ENCODE measurements around the gene ANKRD63. TPM values are rescaled to one million over a fixed set of nuclear protein-coding genes. Genes with fewer than 3 reads are reported as not detected.

ANKRD63 gene
- total RNA-seq, 1 experiment from 2014 or later, result 0.72 TPM

DNA sequence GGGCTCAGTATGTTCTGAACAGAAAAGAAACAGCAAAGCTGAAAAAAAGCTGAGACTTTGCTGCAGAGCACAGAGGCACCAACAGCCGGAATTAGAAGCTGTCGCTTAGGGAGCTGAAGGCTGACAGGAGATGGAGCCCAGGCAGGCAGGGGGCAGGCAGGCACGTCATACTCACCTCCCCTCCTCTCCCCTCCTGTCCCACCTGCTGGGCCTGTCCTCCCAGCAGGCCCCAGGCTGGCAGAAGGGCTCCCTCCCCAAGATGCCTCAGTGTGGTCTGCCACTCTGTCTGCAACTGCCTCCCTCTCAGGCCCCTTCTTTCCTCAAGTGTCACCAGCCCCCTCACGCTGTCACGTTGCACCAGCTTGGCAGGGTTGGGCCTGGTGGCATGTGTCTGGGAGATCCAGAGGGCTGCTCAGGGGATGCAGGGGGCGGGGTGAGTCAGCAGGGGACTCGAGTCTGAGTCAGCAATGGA is 3.2 kb upstream of the ANKRD63 start:
- intact Hi-C loops (cut with micrococcal nuclease; ENCODE audit: unreplicated experiment), result no loop called here
- ATAC-seq, result no peak
- TF ChIP-seq POLR2AphosphoS5 (IDR thresholded peaks at IDR 0.05; ENCODE audit: low read depth, low read length) (no peak), SIN3A (IDR thresholded peaks at IDR 0.05; ENCODE audit: borderline replicate concordance, insufficient read depth, low read depth, low read length) (no peak), TCF7L2 (IDR thresholded peaks at IDR 0.05; ENCODE audit: low read depth, low read length) (no peak)
- TF ChIP-seq, protein P1, sequence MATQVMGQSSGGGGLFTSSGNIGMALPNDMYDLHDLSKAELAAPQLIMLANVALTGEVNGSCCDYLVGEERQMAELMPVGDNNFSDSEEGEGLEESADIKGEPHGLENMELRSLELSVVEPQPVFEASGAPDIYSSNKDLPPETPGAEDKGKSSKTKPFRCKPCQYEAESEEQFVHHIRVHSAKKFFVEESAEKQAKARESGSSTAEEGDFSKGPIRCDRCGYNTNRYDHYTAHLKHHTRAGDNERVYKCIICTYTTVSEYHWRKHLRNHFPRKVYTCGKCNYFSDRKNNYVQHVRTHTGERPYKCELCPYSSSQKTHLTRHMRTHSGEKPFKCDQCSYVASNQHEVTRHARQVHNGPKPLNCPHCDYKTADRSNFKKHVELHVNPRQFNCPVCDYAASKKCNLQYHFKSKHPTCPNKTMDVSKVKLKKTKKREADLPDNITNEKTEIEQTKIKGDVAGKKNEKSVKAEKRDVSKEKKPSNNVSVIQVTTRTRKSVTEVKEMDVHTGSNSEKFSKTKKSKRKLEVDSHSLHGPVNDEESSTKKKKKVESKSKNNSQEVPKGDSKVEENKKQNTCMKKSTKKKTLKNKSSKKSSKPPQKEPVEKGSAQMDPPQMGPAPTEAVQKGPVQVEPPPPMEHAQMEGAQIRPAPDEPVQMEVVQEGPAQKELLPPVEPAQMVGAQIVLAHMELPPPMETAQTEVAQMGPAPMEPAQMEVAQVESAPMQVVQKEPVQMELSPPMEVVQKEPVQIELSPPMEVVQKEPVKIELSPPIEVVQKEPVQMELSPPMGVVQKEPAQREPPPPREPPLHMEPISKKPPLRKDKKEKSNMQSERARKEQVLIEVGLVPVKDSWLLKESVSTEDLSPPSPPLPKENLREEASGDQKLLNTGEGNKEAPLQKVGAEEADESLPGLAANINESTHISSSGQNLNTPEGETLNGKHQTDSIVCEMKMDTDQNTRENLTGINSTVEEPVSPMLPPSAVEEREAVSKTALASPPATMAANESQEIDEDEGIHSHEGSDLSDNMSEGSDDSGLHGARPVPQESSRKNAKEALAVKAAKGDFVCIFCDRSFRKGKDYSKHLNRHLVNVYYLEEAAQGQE (IDR thresholded peaks at IDR 0.05; ENCODE audit: insufficient read depth in 1 of 2, low read depth in 2 of 2, low read length in 1 of 2), result no peak
- TF ChIP-seq, protein P2, sequence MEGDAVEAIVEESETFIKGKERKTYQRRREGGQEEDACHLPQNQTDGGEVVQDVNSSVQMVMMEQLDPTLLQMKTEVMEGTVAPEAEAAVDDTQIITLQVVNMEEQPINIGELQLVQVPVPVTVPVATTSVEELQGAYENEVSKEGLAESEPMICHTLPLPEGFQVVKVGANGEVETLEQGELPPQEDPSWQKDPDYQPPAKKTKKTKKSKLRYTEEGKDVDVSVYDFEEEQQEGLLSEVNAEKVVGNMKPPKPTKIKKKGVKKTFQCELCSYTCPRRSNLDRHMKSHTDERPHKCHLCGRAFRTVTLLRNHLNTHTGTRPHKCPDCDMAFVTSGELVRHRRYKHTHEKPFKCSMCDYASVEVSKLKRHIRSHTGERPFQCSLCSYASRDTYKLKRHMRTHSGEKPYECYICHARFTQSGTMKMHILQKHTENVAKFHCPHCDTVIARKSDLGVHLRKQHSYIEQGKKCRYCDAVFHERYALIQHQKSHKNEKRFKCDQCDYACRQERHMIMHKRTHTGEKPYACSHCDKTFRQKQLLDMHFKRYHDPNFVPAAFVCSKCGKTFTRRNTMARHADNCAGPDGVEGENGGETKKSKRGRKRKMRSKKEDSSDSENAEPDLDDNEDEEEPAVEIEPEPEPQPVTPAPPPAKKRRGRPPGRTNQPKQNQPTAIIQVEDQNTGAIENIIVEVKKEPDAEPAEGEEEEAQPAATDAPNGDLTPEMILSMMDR (IDR thresholded peaks at IDR 0.05), result no peak
- peaks cover 16% of the 10 kb centered on the region; the same call in 1 of the 2 replicates for H3K4me1 ChIP-seq (ENCODE audit: control insufficient read depth, insufficient read depth, low read length)
- no peaks in the 10 kb centered on the region for H3K36me3 ChIP-seq (ENCODE audit: control insufficient read depth, insufficient read depth, low read length)
- in situ Hi-C loops (cut with HindIII; ENCODE audit: low pct_unique_long_range_greater_than_20kb, low sequenced_read_pairs), result no loop called here
- CTCF ChIA-PET, result interaction anchor here (1.1 to 1.3 kb wide), 3 partner anchors 10 to 33 kb away, joined by 3 to 4 read pairs (median 4); no protein-coding TSS in a partner anchor
- H3K27me3 ChIP-seq (ENCODE audit: control insufficient read depth, insufficient read depth, low read length), result no peaks in the 10 kb centered on the region
- no peak overlapping the region for H3K4me3 ChIP-seq (ENCODE audit: low read depth in 2 of 2, low read length in 2 of 2)
- BruUV-seq (replicated peaks), result no TSS peak
- H3K27ac ChIP-seq (ENCODE audit: low read length), result no peak overlapping the region
- no peak for DNase-seq (ENCODE audit: low read depth, low spot score)
- POLR2A ChIA-PET, result no interaction called here
- H3K9me3 ChIP-seq (ENCODE audit: control insufficient read depth, insufficient read depth, low read depth, low read length), result no peaks in the 10 kb centered on the region

DNA sequence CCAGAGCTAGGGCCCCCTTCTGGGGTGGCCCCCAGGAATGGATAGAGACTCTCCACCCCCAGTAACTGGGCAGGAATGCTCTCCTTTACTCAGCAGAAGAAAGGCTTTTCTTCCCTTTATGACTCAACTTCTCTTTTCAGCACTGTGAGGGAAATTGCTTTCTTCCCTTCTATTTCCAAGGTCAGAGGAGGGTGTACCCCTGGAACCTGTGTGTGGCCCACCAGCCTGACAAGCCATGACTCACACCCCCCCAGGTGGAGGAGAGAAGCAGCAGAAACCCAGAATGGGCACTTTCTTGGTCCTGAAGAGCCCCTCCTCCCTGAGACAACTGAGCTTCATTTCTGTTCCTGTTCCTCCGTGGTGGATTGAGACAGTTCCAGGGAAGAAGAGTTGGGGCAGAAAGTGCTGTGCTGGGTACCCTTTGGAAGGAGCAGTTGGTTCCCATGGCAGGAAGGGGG is 2.7 kb upstream of the ANKRD63 start:
- POLR2A ChIA-PET, result no interaction called here
- CTCF ChIA-PET, result interaction anchor here (1.1 to 1.3 kb wide), 3 partner anchors 10 to 34 kb away, joined by 3 to 4 read pairs (median 4); no protein-coding TSS in a partner anchor
- DNase-seq (ENCODE audit: low read depth, low spot score) (no peak), ATAC-seq (no peak)
- Histone ChIP-seq H3K9me3 (ENCODE audit: control insufficient read depth, insufficient read depth, low read depth, low read length) (no peaks in the 10 kb centered on the region), H3K27ac (ENCODE audit: low read length) (no peak overlapping the region), H3K27me3 (ENCODE audit: control insufficient read depth, insufficient read depth, low read length) (no peaks in the 10 kb centered on the region), H3K4me3 (ENCODE audit: low read depth in 2 of 2, low read length in 2 of 2) (no peak overlapping the region), H3K36me3 (ENCODE audit: control insufficient read depth, insufficient read depth, low read length) (no peaks in the 10 kb centered on the region), H3K4me1 (ENCODE audit: control insufficient read depth, insufficient read depth, low read length) (peaks cover 16% of the 10 kb centered on the region; the same call in 1 of the 2 replicates)
- BruUV-seq (replicated peaks), result no TSS peak
- intact Hi-C loops (cut with micrococcal nuclease; ENCODE audit: unreplicated experiment), result no loop called here
- TF ChIP-seq POLR2AphosphoS5 (IDR thresholded peaks at IDR 0.05; ENCODE audit: low read depth, low read length) (no peak), SIN3A (IDR thresholded peaks at IDR 0.05; ENCODE audit: borderline replicate concordance, insufficient read depth, low read depth, low read length) (no peak), TCF7L2 (IDR thresholded peaks at IDR 0.05; ENCODE audit: low read depth, low read length) (no peak)
- TF ChIP-seq, protein P2 (IDR thresholded peaks at IDR 0.05), result no peak
- TF ChIP-seq, protein P1 (IDR thresholded peaks at IDR 0.05; ENCODE audit: insufficient read depth in 1 of 2, low read depth in 2 of 2, low read length in 1 of 2), result no peak
- in situ Hi-C loops (cut with HindIII; ENCODE audit: low pct_unique_long_range_greater_than_20kb, low sequenced_read_pairs), result no loop called here
